Pancreas (tissue), 10 donors: ENCODE measurements around the gene ZNF804B. TPM values are rescaled to one million over a fixed set of nuclear protein-coding genes. Genes with fewer than 3 reads are reported as not detected.

Experiments
- ATAC-seq, 4 donors: fragments of 200-7000 bp; cut with Tn5 transposase; one replicate each; pipeline versions ENCODE4 v1.8.0 to v1.9.1; 2020; ENCODE audit warnings: mild to moderate bottlenecking in 4 of 4, moderate library complexity in 4 of 4
- DNase-seq, 6 donors: peaks; one replicate each; pipeline ENCODE4 v3.0.0-alpha.2; 2020
- FAIRE-seq: peaks from 2 replicates; lab custom pipeline; 2012; peaks lifted over from hg19 to GRCh38; lab: Jason Lieb, UNC
- H3K27ac ChIP-seq, 4 donors: fragments of 200-600 bp; sonication (generic); 1 replicate in 3 of 4; 2 replicates in 1 of 4; pipeline versions ENCODE4 v1.5.0 to v1.8.0; 2020
- H3K27me3 ChIP-seq, 4 donors: fragments of 200-600 bp; one replicate each; pipeline ENCODE4 v1.8.0; 2021
- H3K36me3 ChIP-seq, 3 donors: fragments of 200-600 bp; sonication (generic) in 1 of 3; one replicate each; pipeline versions ENCODE4 v1.5.0 to v1.8.0; 2020 to 2021
- H3K4me1 ChIP-seq, 3 donors: fragments of 200-600 bp; one replicate each; pipeline ENCODE4 v1.8.0; 2021
- H3K4me3 ChIP-seq, 4 donors: fragments of 200-600 bp; sonication (generic) in 2 of 4; one replicate each; pipeline versions ENCODE4 v1.5.0 to v1.8.0; 2020 to 2021
- H3K9me3 ChIP-seq, 4 donors: fragments of 200-600 bp; one replicate each; pipeline ENCODE4 v1.8.0; 2021
- WGBS, 2 donors: extraction: QIAGEN DNeasy Blood & Tissue Kit; methylation state at CpG; one replicate each; pipeline ENCODE4 v1.1.7; 2013; 5-methylcytosine and 5-hydroxymethylcytosine counted together
- intact Hi-C, 3 donors: fragments of 100-400 bp; cut with DNase I; formaldehyde crosslinking; loops; one replicate each; pipeline versions ENCODE4 v1.11.1 to v1.14.2; 2022
- polyA plus RNA-seq, 2 donors: library from polyadenylated mRNA; stranded (reverse); fragments of 200-250 nt; gene quantifications; one replicate each; pipeline ENCODE4 v1.2.3, GENCODE V29; 2013
- total RNA-seq, 6 donors: library from RNA; stranded (reverse); fragmentation: NEBNext Ultra II Directional in 4 of 6; extraction: Animal tissue kit (Norgen Biotek cat#: 25700) in 4 of 6; gene quantifications; one replicate each; pipeline versions ENCODE4 v1.2.1 to v1.2.4, GENCODE V29; 2021 to 2023
- TF ChIP-seq, protein P1 (sequence below), 4 donors: fragments of 200-600 bp; sonication (generic) in 3 of 4; IDR thresholded peaks; one replicate each; pipeline versions ENCODE4 v1.5.0 to v1.8.0; 2021; ENCODE audit warnings: antibody characterized with exemption in 4 of 4
- donor health status: healthy with polysubstance abuse.
- donor health status: DM: no; HTN: no; CAD: no; lungs with moderate emphysema.
- donor health status: DM: no; HTN: no; CAD: no.
- donor health status: control.
- donor health status: control.
- donor health status: Bipolar disorder and iron deficiency.
- donor health status: DM: yes; HTN: yes; CAD: no.
- donor health status: DM: no; HTN: no; CAD: no.
- donor health status: DM: no; HTN: no; CAD: no.
- donor health status: DM: yes; HTN: yes; CAD: no.

Gene ZNF804B
- total and polyA plus RNA-seq, 8 donors = 0.14 to 1.1 (median 0.42) TPM; not detected in 1

DNA sequence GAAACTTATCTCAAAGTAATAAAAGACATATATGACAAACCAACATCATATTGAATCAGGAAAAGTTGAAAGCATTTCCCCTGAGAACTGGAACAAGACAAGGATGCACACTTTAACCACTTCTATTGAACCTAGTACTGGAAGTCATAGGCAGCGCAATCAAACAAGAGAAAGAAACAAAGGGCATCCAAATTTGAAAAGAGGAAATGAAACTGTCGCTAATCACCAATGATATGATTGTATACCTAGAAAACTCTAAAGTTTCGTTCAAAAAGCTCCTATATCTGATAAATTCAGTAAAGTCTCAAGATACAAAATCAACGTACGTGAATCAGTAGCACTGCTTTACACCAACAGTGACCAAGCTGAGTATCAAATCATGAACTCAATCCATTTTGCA, 173.8 kb downstream of the ZNF804B start:
- 87 to 93% methylated on average over 5 of the region's 5 CpGs for WGBS, 2 donors
- ATAC-seq (no peak), FAIRE-seq (no peak)

DNA sequence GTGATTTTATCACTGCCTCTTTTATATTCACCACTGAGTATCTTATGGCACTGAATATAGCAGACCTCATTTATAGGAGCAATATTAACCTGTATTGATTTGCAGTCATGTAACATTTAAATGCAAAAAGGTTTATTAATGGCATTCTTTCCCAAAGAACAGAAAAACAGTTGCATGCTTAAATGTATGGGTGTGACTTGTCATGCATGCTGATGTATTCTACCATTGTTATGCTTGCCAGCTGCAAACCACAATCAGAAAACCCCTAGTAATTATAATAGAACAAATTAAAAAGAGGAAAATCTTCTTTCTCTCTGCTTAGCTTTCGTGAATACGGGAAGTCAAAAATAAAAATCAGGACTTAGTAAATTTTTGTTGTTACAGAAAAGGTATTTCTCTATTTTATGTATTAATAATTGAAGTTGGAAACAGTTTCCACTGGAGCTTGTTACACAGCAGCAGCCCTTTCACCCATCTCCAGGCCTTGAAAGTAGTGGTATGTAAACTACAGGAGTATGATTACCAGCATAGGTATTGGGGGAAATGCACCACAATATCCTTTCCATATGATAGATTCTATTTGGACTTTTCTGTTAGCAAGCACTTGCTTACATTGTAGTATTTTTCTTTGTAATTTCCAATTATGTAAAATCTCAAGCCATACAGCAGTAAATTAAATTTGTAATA, 183.5 kb downstream of the ZNF804B start:
- TF ChIP-seq, protein P1, sequence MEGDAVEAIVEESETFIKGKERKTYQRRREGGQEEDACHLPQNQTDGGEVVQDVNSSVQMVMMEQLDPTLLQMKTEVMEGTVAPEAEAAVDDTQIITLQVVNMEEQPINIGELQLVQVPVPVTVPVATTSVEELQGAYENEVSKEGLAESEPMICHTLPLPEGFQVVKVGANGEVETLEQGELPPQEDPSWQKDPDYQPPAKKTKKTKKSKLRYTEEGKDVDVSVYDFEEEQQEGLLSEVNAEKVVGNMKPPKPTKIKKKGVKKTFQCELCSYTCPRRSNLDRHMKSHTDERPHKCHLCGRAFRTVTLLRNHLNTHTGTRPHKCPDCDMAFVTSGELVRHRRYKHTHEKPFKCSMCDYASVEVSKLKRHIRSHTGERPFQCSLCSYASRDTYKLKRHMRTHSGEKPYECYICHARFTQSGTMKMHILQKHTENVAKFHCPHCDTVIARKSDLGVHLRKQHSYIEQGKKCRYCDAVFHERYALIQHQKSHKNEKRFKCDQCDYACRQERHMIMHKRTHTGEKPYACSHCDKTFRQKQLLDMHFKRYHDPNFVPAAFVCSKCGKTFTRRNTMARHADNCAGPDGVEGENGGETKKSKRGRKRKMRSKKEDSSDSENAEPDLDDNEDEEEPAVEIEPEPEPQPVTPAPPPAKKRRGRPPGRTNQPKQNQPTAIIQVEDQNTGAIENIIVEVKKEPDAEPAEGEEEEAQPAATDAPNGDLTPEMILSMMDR (IDR thresholded peaks at IDR 0.05) = no peak
- ATAC-seq = no peak
- DNase-seq = no peak
- Histone ChIP-seq H3K4me3 (no peak overlapping the region), H3K27me3 (no peaks in the 10 kb centered on the region), H3K4me1 (no peaks in the 10 kb centered on the region), H3K9me3 (no peaks in the 10 kb centered on the region), H3K36me3 (no peaks in the 10 kb centered on the region), H3K27ac (no peak overlapping the region)
- intact Hi-C loops = no loop called here
- no peak for FAIRE-seq
- 83 to 84% methylated on average over 2 of the region's 2 CpGs for WGBS, 2 donors

More for the DNA sequence above, 173.8 kb downstream of the ZNF804B start:
- no peaks in the 10 kb centered on the region for H3K36me3 ChIP-seq
- H3K27ac ChIP-seq = no peak overlapping the region
- no peaks in the 10 kb centered on the region for H3K4me1 ChIP-seq
- H3K9me3 ChIP-seq = no peaks in the 10 kb centered on the region
- no peak for DNase-seq
- no peaks in the 10 kb centered on the region for H3K27me3 ChIP-seq
- TF ChIP-seq, protein P1 (IDR thresholded peaks at IDR 0.05) = no peak
- intact Hi-C loops = no loop called here
- H3K4me3 ChIP-seq = no peak overlapping the region

DNA sequence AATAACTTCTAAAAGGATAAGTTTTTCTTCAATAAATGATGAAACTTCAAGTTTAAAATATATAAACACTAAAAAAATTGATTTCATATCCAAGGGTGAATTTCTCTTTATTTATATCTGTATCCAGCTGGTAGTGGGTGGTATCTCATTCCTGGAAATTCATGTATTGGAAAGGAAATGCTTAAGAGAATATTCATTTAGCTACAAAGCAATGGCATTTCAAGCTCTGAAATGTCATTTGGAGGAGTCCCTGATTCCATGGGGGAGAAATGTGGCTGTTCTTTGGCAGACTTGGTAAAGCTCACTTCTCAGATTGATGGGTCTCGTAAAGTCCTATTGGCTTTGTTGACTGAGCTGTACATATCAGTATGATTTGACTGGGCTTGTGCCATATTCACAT, 192.3 kb downstream of the ZNF804B start:
- FAIRE-seq = no peak
- TF ChIP-seq, protein P1 (IDR thresholded peaks at IDR 0.05) = no peak
- no peak for ATAC-seq
- DNase-seq = no peak
- H3K27me3 ChIP-seq = no peaks in the 10 kb centered on the region
- H3K9me3 ChIP-seq = no peaks in the 10 kb centered on the region
- H3K4me1 ChIP-seq = no peaks in the 10 kb centered on the region
- no peaks in the 10 kb centered on the region for H3K36me3 ChIP-seq
- H3K4me3 ChIP-seq = no peak overlapping the region
- H3K27ac ChIP-seq = no peak overlapping the region
- WGBS, 2 donors = 76 to 87% methylated on average over 1 of the region's 1 CpG
- intact Hi-C loops = no loop called here

DNA sequence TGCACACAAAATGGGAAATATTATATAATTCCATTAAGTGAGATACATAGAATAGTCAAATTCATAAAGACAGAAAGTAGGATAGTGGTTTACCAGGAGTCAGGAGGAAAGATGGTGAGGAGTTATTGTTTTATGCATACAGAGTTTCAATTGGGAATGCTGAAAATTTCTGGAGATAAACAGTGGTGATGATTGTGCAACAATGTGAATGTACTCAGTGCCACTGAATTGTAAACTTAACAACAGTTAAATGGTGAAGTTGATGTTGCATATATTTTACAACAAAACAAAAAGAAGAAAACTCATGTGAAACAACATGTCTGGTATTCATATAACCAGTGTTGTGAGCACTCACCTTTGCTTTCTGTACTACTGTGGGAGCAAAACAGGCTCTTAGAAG, 204.9 kb downstream of the ZNF804B start:
- no peak for FAIRE-seq
- no peak for ATAC-seq
- TF ChIP-seq, protein P1 (IDR thresholded peaks at IDR 0.05) = no peak
- no peak for DNase-seq
- H3K9me3 ChIP-seq = no peaks in the 10 kb centered on the region
- H3K27ac ChIP-seq = no peak overlapping the region
- no peaks in the 10 kb centered on the region for H3K27me3 ChIP-seq
- H3K36me3 ChIP-seq = no peaks in the 10 kb centered on the region
- no peaks in the 10 kb centered on the region for H3K4me1 ChIP-seq
- no peak overlapping the region for H3K4me3 ChIP-seq
- intact Hi-C loops = no loop called here

DNA sequence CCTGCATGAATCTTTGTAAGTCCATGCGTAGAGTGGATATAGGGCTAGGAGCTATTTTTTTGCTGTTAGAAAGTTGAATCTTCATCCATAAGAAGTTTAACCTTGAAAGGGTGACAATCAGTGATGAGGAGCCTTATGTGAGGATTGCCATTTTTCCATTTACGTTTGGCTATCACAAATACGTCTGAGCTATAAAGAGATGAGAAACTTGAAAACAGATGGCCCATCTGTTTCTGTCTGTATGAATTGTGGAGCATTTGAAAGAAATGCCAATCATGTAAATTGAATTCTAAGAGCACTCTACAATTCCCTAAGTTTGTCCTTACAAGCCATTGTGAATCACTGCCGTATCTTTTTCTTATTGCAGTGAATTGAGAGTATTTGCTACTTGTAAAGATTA, 205.9 kb downstream of the ZNF804B start:
- DNase-seq (no peak), FAIRE-seq (no peak), ATAC-seq (no peak)
- TF ChIP-seq, protein P1 (IDR thresholded peaks at IDR 0.05) = no peak
- Histone ChIP-seq H3K4me1 (no peaks in the 10 kb centered on the region), H3K27me3 (no peaks in the 10 kb centered on the region), H3K9me3 (no peaks in the 10 kb centered on the region), H3K4me3 (no peak overlapping the region), H3K36me3 (no peaks in the 10 kb centered on the region), H3K27ac (no peak overlapping the region)
- intact Hi-C loops = no loop called here
- 60 to 68% methylated on average over 4 of the region's 4 CpGs for WGBS, 2 donors
